ENCODE data around the gene TBC1D22A. TPM values are rescaled to one million over a fixed set of nuclear protein-coding genes. Genes with fewer than 3 reads are reported as not detected.

TBC1D22A gene
- total RNA-seq, 1 donor from 2014 or later, result 87.8 TPM

DNA sequence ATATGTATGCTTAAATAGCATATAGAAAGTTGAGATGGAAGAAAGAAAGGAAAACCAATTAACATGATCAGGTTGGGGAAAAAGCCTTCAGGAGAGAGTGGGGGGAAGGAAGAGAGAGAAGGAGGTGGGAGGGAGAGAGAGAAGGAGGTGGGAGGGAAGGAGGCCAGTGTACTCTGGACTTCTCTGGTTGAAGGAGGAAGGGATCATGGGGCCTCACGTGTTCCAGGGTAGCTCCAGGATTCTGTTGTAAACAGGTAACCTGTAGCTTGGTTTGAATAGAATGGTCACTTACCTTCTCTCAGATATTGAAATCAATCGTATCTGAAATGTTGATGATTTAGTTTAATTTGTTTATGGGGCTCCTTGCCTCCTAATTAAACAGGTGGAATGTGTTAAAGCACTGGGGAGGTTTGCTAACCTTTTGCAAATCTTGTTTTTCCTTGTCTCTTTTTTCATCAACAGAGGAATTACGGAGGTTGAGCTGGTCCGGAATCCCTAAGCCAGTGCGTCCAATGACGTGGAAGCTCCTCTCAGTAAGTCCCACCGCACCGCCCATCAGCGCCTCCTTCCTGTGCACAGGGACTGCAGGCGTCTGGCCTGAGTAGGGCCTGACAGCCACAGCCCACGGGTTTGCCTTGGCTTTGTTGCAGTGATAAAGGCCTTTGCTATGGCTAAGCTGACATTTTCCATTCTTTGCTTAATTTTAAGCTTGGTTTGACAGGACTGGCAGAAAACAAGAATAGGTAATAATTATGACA, 115.9 kb downstream of the TBC1D22A start:
- H3K4me1 ChIP-seq, result no peaks in the 10 kb centered on the region
- no peaks in the 10 kb centered on the region for H3K9me3 ChIP-seq
- peaks cover 0 to 2% of the 10 kb centered on the region in 2 donors for H3K36me3 ChIP-seq
- H3K27ac ChIP-seq, result no peak overlapping the region
- no peaks in the 10 kb centered on the region for H3K27me3 ChIP-seq
- no peak for DNase-seq (ENCODE audit: low spot score in 2 of 2)
- intact Hi-C loops (cut with DNase I), result no loop called here
- TF ChIP-seq, protein P1, sequence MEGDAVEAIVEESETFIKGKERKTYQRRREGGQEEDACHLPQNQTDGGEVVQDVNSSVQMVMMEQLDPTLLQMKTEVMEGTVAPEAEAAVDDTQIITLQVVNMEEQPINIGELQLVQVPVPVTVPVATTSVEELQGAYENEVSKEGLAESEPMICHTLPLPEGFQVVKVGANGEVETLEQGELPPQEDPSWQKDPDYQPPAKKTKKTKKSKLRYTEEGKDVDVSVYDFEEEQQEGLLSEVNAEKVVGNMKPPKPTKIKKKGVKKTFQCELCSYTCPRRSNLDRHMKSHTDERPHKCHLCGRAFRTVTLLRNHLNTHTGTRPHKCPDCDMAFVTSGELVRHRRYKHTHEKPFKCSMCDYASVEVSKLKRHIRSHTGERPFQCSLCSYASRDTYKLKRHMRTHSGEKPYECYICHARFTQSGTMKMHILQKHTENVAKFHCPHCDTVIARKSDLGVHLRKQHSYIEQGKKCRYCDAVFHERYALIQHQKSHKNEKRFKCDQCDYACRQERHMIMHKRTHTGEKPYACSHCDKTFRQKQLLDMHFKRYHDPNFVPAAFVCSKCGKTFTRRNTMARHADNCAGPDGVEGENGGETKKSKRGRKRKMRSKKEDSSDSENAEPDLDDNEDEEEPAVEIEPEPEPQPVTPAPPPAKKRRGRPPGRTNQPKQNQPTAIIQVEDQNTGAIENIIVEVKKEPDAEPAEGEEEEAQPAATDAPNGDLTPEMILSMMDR (IDR thresholded peaks at IDR 0.05), result no peak
- no peak overlapping the region for H3K4me3 ChIP-seq

DNA sequence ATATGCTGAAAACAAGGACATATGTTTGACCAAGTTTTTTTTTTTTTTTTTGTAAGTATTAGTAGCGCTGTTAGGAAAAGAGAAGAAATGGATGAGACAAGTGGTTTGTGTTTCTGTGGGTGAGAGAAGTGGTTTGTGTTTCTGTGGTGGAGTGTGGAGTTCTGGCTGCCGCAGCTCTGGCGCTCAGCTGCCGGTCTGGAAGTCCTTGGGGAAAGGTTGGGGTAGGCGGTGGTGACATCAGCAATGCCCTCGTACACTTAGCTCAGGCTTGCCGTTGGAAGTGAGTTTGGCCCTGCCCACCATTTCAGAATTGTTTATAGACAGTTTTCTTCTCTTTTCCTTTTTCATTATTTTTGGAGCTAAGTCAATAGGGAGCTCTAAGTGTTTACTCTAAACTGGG, 116.6 kb downstream of the TBC1D22A start:
- DNase-seq (ENCODE audit: low spot score in 2 of 2), result no peak
- peaks cover 0 to 2% of the 10 kb centered on the region in 2 donors for H3K36me3 ChIP-seq
- intact Hi-C loops (cut with DNase I), result no loop called here
- no peak overlapping the region for H3K4me3 ChIP-seq
- TF ChIP-seq, protein P1 (IDR thresholded peaks at IDR 0.05), result no peak
- H3K27ac ChIP-seq, result no peak overlapping the region
- H3K9me3 ChIP-seq, result no peaks in the 10 kb centered on the region
- H3K27me3 ChIP-seq, result no peaks in the 10 kb centered on the region
- no peaks in the 10 kb centered on the region for H3K4me1 ChIP-seq

DNA sequence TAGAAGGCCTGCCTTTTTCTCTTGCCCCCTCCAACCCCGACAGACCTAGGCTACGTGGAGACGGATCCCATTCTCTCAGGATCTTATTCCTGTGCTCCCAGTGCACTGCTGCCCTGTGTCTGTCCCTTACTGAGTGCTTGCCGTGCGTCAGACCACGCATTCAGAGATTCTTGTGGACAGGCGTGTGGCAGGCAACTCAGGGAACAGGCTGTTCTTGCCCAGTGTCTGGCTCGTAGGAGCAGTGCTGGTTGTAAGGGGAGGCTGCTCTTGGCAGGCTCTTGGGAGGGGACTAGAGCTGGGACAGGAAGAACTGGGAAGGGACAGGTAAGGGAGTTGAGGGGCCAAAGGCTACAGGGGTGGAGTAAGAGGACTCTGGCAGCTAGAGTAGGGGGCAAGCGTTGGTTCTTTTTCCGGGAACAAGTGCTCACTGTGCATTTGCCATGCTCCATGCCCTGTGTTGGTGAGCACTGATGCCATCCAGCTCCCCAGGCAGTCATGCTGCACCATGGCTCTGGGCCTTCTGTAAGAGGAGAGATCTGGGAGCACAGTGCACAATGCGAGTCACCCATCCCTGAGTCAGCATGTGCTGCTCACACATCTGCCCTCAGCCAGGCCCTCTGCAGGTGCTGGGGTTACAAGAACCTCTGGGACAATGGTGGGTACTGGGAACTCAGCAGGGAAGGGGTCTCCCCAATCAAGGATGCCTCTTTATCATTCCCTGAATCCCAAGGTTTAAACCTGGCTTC, 119.1 kb downstream of the TBC1D22A start:
- no peaks in the 10 kb centered on the region for H3K27me3 ChIP-seq
- no peaks in the 10 kb centered on the region for H3K9me3 ChIP-seq
- H3K4me1 ChIP-seq, result no peaks in the 10 kb centered on the region
- TF ChIP-seq, protein P1 (IDR thresholded peaks at IDR 0.05), result no peak
- H3K36me3 ChIP-seq, result peaks cover 0 to 2% of the 10 kb centered on the region in 2 donors
- no peak overlapping the region for H3K27ac ChIP-seq
- H3K4me3 ChIP-seq, result no peak overlapping the region
- intact Hi-C loops (cut with DNase I), result no loop called here
- no peak for DNase-seq (ENCODE audit: low spot score in 2 of 2)

DNA sequence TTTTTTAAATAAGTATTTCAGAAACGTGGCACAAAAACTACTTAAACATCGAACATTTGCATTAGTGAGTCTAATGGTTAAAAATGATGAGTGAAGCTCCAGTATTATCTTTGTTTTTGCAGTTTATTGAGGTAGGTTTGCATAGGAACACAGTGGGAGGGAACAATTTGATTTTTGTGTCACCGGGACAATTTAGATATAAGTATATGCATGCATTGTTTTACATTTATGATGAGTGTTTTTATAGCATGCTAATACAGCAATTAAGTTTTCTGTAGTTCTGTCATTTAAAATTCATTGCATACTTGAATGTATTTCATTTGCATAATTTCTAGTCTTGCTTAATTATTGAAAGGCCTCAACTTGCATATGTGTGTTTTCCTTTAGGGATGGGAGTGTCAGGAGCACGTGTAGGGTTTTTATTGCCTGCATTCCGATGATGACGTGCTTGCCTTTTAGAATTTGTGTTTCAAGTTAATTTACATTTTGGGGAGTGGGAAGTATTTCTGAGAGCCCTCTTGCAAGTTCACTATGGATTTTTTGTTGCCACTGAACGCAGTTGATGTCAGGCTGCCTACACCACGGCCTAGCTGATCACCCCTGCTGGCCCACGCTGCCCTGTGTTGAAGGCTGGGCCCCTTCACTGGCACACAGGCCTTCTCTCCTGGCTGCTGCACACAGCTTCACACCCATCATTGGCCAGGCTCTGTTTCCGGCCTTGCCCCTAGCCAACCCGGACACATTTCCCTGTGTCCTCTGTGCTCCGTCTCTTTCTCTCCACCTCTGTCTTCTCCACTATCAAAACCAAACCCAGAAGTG, 120.9 kb downstream of the TBC1D22A start:
- Histone ChIP-seq H3K27me3 (no peaks in the 10 kb centered on the region), H3K36me3 (peaks cover 0 to 5% of the 10 kb centered on the region in 2 donors), H3K27ac (no peak overlapping the region), H3K9me3 (no peaks in the 10 kb centered on the region), H3K4me1 (no peaks in the 10 kb centered on the region), H3K4me3 (no peak overlapping the region)
- intact Hi-C loops (cut with DNase I), result no loop called here
- no peak for DNase-seq (ENCODE audit: low spot score in 2 of 2)
- TF ChIP-seq, protein P1 (IDR thresholded peaks at IDR 0.05), result no peak

DNA sequence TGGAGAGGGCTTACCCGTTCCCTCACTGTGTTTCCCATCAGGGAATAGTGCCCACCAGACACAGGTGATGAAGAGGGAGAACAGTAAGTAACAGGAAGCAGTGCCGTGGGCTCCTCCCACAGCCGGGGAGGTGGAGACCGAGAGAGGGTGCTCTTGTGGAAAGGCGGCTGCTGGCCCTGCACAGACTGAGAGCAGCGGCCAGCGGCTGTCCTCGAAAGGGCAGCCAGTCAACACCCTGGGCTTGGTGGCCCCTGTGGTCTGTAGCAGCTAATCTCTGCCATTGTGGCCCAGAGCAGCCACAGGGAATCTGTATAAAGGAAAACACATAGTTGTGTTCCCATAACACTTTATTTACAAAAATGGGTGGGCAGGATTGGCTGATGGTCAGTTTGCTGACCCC, 121.9 kb downstream of the TBC1D22A start:
- no peaks in the 10 kb centered on the region for H3K4me1 ChIP-seq
- H3K27ac ChIP-seq, result no peak overlapping the region
- no peak overlapping the region for H3K4me3 ChIP-seq
- TF ChIP-seq, protein P1 (IDR thresholded peaks at IDR 0.05), result no peak
- no peaks in the 10 kb centered on the region for H3K27me3 ChIP-seq
- peaks cover 0 to 2% of the 10 kb centered on the region in 2 donors for H3K36me3 ChIP-seq
- H3K9me3 ChIP-seq, result no peaks in the 10 kb centered on the region
- no peak for DNase-seq (ENCODE audit: low spot score in 2 of 2)
- intact Hi-C loops (cut with DNase I), result no loop called here

Measured in ascending aorta (tissue), 2 donors.